ENCODE results near the gene IRX4. TPM values are rescaled to one million over a fixed set of nuclear protein-coding genes. Genes with fewer than 3 reads are reported as not detected.

The IRX4 gene
- total and polyA plus RNA-seq, 2 donors (not counting 3 experiments of a cell fraction or from before 2014, with no cell fraction given) = not detected

- Histone ChIP-seq H3K4me3 (replicated peaks in 1 of 3; ENCODE audit: insufficient read depth in 1 of 3, low read depth in 1 of 3, low read length in 3 of 3) (no peak overlapping the region), H3K9ac (replicated peaks; ENCODE audit: extremely low read depth, insufficient read depth, low read length) (no peak overlapping the region), H3K4me1 (ENCODE audit: control insufficient read depth, extremely low read depth, insufficient read depth, low read length) (no peaks in the 10 kb centered on the region), H3K9me1 (replicated peaks; ENCODE audit: control insufficient read depth, extremely low read depth, insufficient read depth, low read length) (no peaks in the 10 kb centered on the region), H3K27me3 (ENCODE audit: control insufficient read depth in 2 of 2, insufficient read depth in 2 of 2, low read length in 2 of 2) (no peaks in the 10 kb centered on the region), H3K9me3 (replicated peaks; ENCODE audit: control insufficient read depth, insufficient read depth, low read length) (no peaks in the 10 kb centered on the region), H3K27ac (ENCODE audit: insufficient read depth, low read depth, low read length) (no peak overlapping the region), H2AFZ (ENCODE audit: low read depth, low read length) (no peak overlapping the region), H3K36me3 (ENCODE audit: control insufficient read depth in 2 of 2, extremely low read depth in 1 of 2, insufficient read depth in 2 of 2, low read length in 2 of 2) (no peaks in the 10 kb centered on the region), H3K4me2 (ENCODE audit: insufficient read depth, low read length) (no peak overlapping the region), H3K79me2 (ENCODE audit: control insufficient read depth, insufficient read depth, low read length) (no peaks in the 10 kb centered on the region), H4K20me1 (replicated peaks; ENCODE audit: control insufficient read depth, extremely low read depth, insufficient read depth, low read length) (no peaks in the 10 kb centered on the region)
- no peak for TF ChIP-seq CTCF (IDR thresholded peaks at IDR 0.05; ENCODE audit: extremely low read depth in 1 of 2, insufficient read depth in 1 of 2, low read depth in 1 of 2, low read length in 2 of 2)
- TF ChIP-seq GATA2 (IDR thresholded peaks at IDR 0.05; ENCODE audit: insufficient read depth, insufficient read length, low read depth, low read length) = no peak
- TF ChIP-seq JUN (IDR thresholded peaks at IDR 0.05; ENCODE audit: borderline replicate concordance, insufficient read depth, insufficient read length, low read depth) = no peak
- TF ChIP-seq, protein P1, sequence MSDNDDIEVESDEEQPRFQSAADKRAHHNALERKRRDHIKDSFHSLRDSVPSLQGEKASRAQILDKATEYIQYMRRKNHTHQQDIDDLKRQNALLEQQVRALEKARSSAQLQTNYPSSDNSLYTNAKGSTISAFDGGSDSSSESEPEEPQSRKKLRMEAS (IDR thresholded peaks at IDR 0.05; ENCODE audit: insufficient read depth, insufficient read length) = no peak
- TF ChIP-seq POLR2AphosphoS5 (IDR thresholded peaks at IDR 0.05; ENCODE audit: insufficient read depth, low read depth, low read length) = no peak
- no peak for TF ChIP-seq MYC (IDR thresholded peaks at IDR 0.05; ENCODE audit: low read depth, low read length)
- FAIRE-seq (no peak), DNase-seq (ENCODE audit: low read depth, low spot score) (no peak)
- no TSS peak for BruUV-seq (replicated peaks)
- ChIA-PET POLR2A (no interaction called here), CTCF (no interaction called here)
- intact Hi-C loops (cut with micrococcal nuclease) = no loop called here
- dilution Hi-C loops (cut with MboI; ENCODE audit: extremely low pct_ligation_motif_present, low sequenced_read_pairs) = no loop called here
These were observed 13.2 kb upstream of the IRX4 start for GRCh38 chr5:1895739-1896420.
